GM20000 (cell line): Measurements from ENCODE around the gene GREM1.

Source experiments
- DNase-seq: peaks from one replicate; pipeline ENCODE4 v3.0.0; 2012; ENCODE audit warnings: low spot score
- TF ChIP-seq, protein P1 (sequence below): IDR thresholded peaks from 2 replicates; pipeline ENCODE4 v1.5.1; 2012; ENCODE audit warnings: mild to moderate bottlenecking, control low read depth; ENCODE audit errors: extremely low read depth, missing control alignments

The GREM1 gene

DNA sequence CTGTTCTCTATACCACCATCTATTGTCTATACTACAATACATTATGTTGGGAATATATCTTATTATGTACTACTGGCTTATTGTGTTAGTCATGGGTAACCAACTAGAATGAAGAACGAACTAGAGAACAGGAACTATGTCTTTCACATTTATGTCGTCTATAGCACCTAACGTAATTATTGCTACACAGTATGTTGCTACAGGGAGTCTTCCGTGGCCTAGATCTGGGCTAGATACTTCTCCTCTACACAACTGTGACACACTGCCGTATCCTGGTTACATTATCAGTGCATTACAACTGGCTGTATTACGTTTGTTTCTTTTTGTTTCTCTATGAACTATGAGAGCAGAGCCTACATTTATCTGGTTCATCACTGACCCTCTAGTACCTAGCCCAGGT lies 42.3 kb upstream of the GREM1 start:
- no peak for DNase-seq
- TF ChIP-seq, protein P1, sequence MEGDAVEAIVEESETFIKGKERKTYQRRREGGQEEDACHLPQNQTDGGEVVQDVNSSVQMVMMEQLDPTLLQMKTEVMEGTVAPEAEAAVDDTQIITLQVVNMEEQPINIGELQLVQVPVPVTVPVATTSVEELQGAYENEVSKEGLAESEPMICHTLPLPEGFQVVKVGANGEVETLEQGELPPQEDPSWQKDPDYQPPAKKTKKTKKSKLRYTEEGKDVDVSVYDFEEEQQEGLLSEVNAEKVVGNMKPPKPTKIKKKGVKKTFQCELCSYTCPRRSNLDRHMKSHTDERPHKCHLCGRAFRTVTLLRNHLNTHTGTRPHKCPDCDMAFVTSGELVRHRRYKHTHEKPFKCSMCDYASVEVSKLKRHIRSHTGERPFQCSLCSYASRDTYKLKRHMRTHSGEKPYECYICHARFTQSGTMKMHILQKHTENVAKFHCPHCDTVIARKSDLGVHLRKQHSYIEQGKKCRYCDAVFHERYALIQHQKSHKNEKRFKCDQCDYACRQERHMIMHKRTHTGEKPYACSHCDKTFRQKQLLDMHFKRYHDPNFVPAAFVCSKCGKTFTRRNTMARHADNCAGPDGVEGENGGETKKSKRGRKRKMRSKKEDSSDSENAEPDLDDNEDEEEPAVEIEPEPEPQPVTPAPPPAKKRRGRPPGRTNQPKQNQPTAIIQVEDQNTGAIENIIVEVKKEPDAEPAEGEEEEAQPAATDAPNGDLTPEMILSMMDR = no peak

DNA sequence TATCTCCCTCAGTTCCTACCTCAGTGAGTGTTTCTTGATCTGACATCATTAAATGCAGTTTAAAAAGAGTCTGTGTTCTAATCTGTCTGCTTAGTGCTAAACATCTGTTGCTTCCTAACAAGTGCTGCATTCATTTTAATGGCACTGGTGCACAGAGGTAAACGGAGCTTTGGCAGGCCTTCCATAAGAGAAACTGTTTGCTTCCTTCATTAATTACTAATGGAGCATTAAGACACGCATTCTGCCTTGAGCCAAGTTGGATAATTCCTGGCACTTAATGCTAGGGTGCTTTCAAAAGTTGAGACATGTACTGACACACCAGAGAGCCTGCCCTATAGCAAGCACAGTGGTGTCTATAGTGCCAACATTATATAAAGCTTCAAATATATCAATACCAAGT lies 41.6 kb upstream of the GREM1 start:
- no peak for DNase-seq
- TF ChIP-seq, protein P1 = no peak

DNA sequence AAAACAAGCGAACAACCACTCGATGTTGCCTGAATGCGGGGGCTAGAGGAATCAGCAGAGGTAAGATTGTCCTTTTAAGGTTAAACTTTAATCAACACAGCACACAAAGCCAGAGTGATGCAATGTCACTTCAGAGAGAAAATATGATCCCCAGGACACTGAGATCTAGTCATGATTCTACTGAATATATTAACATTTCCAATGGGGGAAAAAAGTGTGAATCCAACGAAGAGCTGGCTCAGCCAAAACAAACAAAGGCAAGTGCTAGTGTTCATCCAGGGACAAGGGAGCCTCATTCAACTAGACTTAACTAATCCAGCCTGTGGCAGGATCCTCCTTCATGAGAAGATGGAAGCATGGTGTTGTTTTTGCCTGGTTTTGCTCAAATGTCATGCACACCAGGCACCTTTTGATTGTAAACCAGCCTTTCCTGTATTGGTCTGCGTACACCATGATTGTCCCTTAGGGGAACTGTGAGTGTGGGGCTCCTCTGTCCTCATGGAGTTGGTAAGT lies 40.5 kb upstream of the GREM1 start:
- TF ChIP-seq, protein P1 = no peak
- DNase-seq = no peak

DNA sequence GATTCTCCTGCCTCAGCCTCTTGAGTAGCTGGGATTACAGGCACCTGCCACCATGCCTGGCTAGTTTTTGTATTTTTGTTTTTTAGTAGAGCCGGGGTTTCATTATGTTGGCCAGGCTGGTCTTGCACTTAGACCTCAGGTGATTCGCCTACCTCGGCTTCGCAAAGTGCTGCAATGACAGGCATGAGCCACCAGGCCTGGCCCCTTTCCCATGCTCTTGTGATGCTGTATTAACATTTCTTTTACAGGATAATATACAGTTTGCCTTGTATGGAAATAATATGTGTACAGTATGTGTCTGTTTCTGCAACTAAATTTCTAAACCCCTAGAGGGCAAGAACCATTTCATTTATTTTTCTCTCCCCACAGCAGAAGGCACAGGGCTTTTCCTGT lies 38.5 kb upstream of the GREM1 start:
- DNase-seq = no peak
- TF ChIP-seq, protein P1 = no peak

DNA sequence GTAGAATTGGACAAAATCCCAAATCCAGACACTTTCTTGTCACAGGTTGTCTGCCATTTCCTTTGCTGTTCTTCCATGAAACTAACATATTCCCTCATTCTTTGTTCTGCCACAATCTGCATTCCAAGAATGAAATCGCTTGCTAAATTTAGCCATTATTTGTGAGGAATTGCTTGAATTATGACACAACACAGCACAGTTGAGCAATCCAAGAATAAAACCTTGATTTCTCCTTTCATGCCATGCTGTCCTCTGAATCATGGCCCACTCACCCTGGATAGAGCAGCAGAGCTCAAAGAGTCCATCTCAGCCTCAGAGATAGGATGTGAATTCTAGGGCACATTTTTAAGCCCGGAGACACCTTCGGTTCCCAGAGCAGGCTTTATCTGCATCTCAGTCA lies 35.2 kb upstream of the GREM1 start:
- TF ChIP-seq, protein P1 = no peak
- DNase-seq = no peak

DNA sequence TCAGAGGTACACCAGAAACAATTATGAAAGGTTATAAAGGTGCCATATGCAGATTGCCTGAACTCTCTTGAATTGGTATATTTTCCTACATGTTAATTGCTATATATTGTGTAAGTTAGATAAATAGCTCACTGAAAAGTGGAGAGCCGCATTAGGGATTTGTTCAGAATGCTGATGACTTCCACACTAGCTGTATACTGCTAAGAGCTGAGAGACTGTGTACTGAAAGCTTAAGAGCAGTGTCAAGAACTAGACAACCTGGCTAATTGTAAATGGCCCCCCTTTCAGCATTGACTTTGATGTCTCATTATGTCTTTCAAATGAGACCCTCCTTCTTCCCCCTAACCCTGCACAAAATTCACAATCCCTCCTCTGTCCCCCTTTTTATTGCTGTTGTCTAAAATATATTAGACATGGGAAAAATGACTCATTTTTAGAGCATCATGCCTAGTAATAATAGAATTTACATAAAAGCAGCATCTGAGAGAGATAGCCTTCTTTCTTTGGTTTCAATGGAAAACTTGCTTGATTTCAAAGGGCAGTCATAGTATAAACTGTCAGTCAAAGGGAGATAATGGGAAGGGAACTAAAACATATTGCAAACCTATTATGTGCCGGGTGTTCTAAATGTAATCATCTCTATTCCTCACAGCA lies 34.7 kb upstream of the GREM1 start:
- no peak for DNase-seq
- TF ChIP-seq, protein P1 = no peak

DNA sequence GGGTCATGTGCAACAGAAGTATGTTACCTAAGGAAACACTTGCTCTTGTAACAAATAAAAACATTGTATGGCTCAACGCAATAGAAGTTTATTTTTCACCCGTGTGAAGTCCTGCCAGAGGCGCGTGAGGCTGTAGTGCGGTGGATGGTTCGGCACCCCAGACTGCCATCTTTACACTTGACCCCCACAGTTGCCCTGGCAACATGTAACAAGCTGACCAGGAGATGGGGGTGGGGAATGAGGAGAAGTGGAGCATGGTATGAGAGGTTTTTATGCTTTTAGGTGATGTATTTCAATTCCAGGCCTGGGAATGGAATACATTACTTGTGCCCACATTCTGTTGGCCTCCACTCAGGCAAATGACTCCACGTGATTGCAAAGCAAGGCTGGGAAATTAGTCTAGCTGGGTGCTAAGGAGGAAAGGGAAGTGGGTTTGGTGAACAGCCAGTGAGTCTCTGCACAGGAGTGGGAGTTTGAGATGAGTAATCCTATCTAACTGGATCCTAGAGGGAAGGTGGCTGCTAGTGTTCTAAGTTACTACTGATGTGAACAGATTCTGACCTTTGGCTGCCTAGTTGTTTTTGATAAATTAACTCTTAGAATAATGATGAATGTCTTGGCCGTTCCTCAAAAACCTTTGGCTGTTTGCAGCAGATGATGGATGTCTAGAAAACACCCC lies 33.8 kb upstream of the GREM1 start:
- DNase-seq = no peak
- TF ChIP-seq, protein P1 = no peak
